ENCODE results near the gene SAMD4A. TPM values are rescaled to one million over a fixed set of nuclear protein-coding genes. Genes with fewer than 3 reads are reported as not detected.

The SAMD4A gene
- total and polyA plus RNA-seq, 7 experiments from 2014 or later = 0.73 to 5.7 (median 1.7) TPM; not detected in 2

- Histone ChIP-seq H3K27ac (ENCODE audit: low read depth, low read length) (no peak overlapping the region), H3K9me3 (ENCODE audit: control insufficient read depth in 2 of 3, low read length in 3 of 3) (no peaks in the 10 kb centered on the region), H3K27me3 (ENCODE audit: control insufficient read depth in 2 of 2, insufficient read depth in 2 of 2, low read length in 2 of 2) (no peaks in the 10 kb centered on the region), H3K36me3 (ENCODE audit: control insufficient read depth in 2 of 3, insufficient read depth in 3 of 3, low read length in 3 of 3) (no peaks in the 10 kb centered on the region), H3K4me3 (ENCODE audit: low read length) (no peak overlapping the region), H3K4me1 (ENCODE audit: control insufficient read depth in 2 of 2, insufficient read depth in 2 of 2, low read length in 2 of 2) (peaks cover 0 to 15% of the 10 kb centered on the region in 2 donors)
- H3K27ac Mint-ChIP-seq = no peak overlapping the region
- POLR2A ChIA-PET = no interaction called here
- no peaks in the 10 kb centered on the region for H3K36me3 Mint-ChIP-seq
- CTCF ChIA-PET = interaction anchor here (0.8 kb wide), 1 partner anchor 206 kb away, joined by 3 read pairs; no protein-coding TSS in a partner anchor
- H3K9me3 Mint-ChIP-seq = no peaks in the 10 kb centered on the region
- intact Hi-C loops (cut with micrococcal nuclease) = loop anchor here (5.0 kb wide), 5 partner anchors 78 to 392 kb away; partner anchors contain the start of gene GMFB (in 1 of the 2)
- H3K4me1 Mint-ChIP-seq = peaks cover 13 to 24% (median 17%) of the 10 kb centered on the region in 7 donors
- no peak overlapping the region for H3K4me3 Mint-ChIP-seq
- ATAC-seq (no peak), DNase-seq (no peak)
- H3K27me3 Mint-ChIP-seq = peaks cover 0 to 23% (median 11%) of the 10 kb centered on the region in 5 donors
Observed at GRCh38 chr14:54769951-54770863, 203.3 kb downstream of the SAMD4A start.

- Histone ChIP-seq H3K27me3 (ENCODE audit: control insufficient read depth in 2 of 2, insufficient read depth in 2 of 2, low read length in 2 of 2) (no peaks in the 10 kb centered on the region), H3K36me3 (ENCODE audit: control insufficient read depth in 2 of 3, insufficient read depth in 3 of 3, low read length in 3 of 3) (no peaks in the 10 kb centered on the region), H3K9me3 (ENCODE audit: control insufficient read depth in 2 of 3, low read length in 3 of 3) (no peaks in the 10 kb centered on the region), H3K27ac (ENCODE audit: low read depth, low read length) (no peak overlapping the region), H3K4me3 (ENCODE audit: low read length) (no peak overlapping the region), H3K4me1 (ENCODE audit: control insufficient read depth in 2 of 2, insufficient read depth in 2 of 2, low read length in 2 of 2) (peaks cover 3 to 22% of the 10 kb centered on the region in 2 donors)
- POLR2A ChIA-PET = no interaction called here
- CTCF ChIA-PET = interaction anchor here (0.5 to 6.8 kb wide), 2 partner anchors 15 to 206 kb away, joined by 4 to 113 read pairs; partner anchors contain the start of gene SAMD4A
- H3K9me3 Mint-ChIP-seq = no peaks in the 10 kb centered on the region
- no peak for ATAC-seq
- no peak overlapping the region for H3K4me3 Mint-ChIP-seq
- H3K27ac Mint-ChIP-seq = no peak overlapping the region
- no peaks in the 10 kb centered on the region for H3K36me3 Mint-ChIP-seq
- intact Hi-C loops (cut with micrococcal nuclease) = loop anchor here (2.0 to 5.0 kb wide), 7 partner anchors 79 to 391 kb away; partner anchors contain the start of genes GMFB (in 2 of the 2) and CDKN3 (in 1 of the 2)
- H3K27me3 Mint-ChIP-seq = peaks cover 0 to 26% (median 8%) of the 10 kb centered on the region in 5 donors
- no peak for DNase-seq
- H3K4me1 Mint-ChIP-seq = peaks cover 15 to 30% (median 19%) of the 10 kb centered on the region in 7 donors
Observed at GRCh38 chr14:54771411-54772027, 204.6 kb downstream of the SAMD4A start.

- H3K4me1 ChIP-seq (ENCODE audit: control insufficient read depth in 2 of 2, insufficient read depth in 2 of 2, low read length in 2 of 2) = peaks cover 4 to 27% of the 10 kb centered on the region in 2 donors
- H3K9me3 Mint-ChIP-seq = no peaks in the 10 kb centered on the region
- no peaks in the 10 kb centered on the region for H3K36me3 Mint-ChIP-seq
- H3K27ac ChIP-seq (ENCODE audit: low read depth, low read length) = no peak overlapping the region
- intact Hi-C loops (cut with micrococcal nuclease) = loop anchor here (2.0 to 5.0 kb wide), 7 partner anchors 80 to 390 kb away; partner anchors contain the start of genes GMFB (in 2 of the 2) and CDKN3 (in 1 of the 2)
- POLR2A ChIA-PET = interaction anchor here (3.5 kb wide), 1 partner anchor 206 kb away, joined by 12 read pairs; the partner anchor contains the start of gene SAMD4A
- H3K9me3 ChIP-seq (ENCODE audit: control insufficient read depth in 2 of 3, low read length in 3 of 3) = no peaks in the 10 kb centered on the region
- peak overlapping the region in 2 of 9 donors; percentile 61 to 88 for H3K27ac Mint-ChIP-seq
- H3K27me3 ChIP-seq (ENCODE audit: control insufficient read depth in 2 of 2, insufficient read depth in 2 of 2, low read length in 2 of 2) = no peaks in the 10 kb centered on the region
- H3K4me3 ChIP-seq (ENCODE audit: low read length) = no peak overlapping the region
- peaks cover 19 to 38% (median 23%) of the 10 kb centered on the region in 7 donors for H3K4me1 Mint-ChIP-seq
- H3K36me3 ChIP-seq (ENCODE audit: control insufficient read depth in 2 of 3, insufficient read depth in 3 of 3, low read length in 3 of 3) = no peaks in the 10 kb centered on the region
- DNase-seq = no peak
- H3K27me3 Mint-ChIP-seq = peaks cover 0 to 31% (median 8%) of the 10 kb centered on the region in 5 donors
- CTCF ChIA-PET = interaction anchor here (0.6 to 6.8 kb wide), 4 partner anchors 135 to 466 kb away, joined by 3 to 113 read pairs (median 3); partner anchors contain the start of gene SAMD4A
- ATAC-seq = no peak
- peak overlapping the region in 1 of 10 donors; percentile 75 for H3K4me3 Mint-ChIP-seq
Observed at GRCh38 chr14:54772451-54772881, 205.5 kb downstream of the SAMD4A start.

GRCh38 chr14:54773171-54774006 is 206.5 kb downstream of the SAMD4A start:
- H3K27me3 Mint-ChIP-seq = peaks cover 0 to 31% (median 10%) of the 10 kb centered on the region in 5 donors
- intact Hi-C loops (cut with micrococcal nuclease) = loop anchor here (1.0 to 5.0 kb wide), 16 partner anchors 16 to 389 kb away; partner anchors contain the start of genes CGRRF1 (in 2 of the 2), CNIH1 (in 2 of the 2), GMFB (in 2 of the 2) and CDKN3 (in 1 of the 2)
- peak; percentile 78 for ATAC-seq

GRCh38 chr14:54774824-54775223 is 207.9 kb downstream of the SAMD4A start:
- Histone ChIP-seq H3K27me3 (ENCODE audit: control insufficient read depth in 2 of 2, insufficient read depth in 2 of 2, low read length in 2 of 2) (no peaks in the 10 kb centered on the region), H3K4me1 (ENCODE audit: control insufficient read depth in 2 of 2, insufficient read depth in 2 of 2, low read length in 2 of 2) (peaks cover 4 to 27% of the 10 kb centered on the region in 2 donors), H3K4me3 (ENCODE audit: low read length) (no peak overlapping the region), H3K36me3 (ENCODE audit: control insufficient read depth in 2 of 3, insufficient read depth in 3 of 3, low read length in 3 of 3) (no peaks in the 10 kb centered on the region), H3K27ac (ENCODE audit: low read depth, low read length) (no peak overlapping the region), H3K9me3 (ENCODE audit: control insufficient read depth in 2 of 3, low read length in 3 of 3) (no peaks in the 10 kb centered on the region)
- no peak overlapping the region for H3K27ac Mint-ChIP-seq
- H3K36me3 Mint-ChIP-seq = no peaks in the 10 kb centered on the region
- no peaks in the 10 kb centered on the region for H3K9me3 Mint-ChIP-seq
- H3K27me3 Mint-ChIP-seq = peaks cover 0 to 21% (median 10%) of the 10 kb centered on the region in 5 donors
- ChIA-PET CTCF (interaction anchor here (0.7 to 6.8 kb wide), 11 partner anchors 9 to 285 kb away, joined by 3 to 113 read pairs (median 4); partner anchors contain the start of gene SAMD4A), POLR2A (interaction anchor here (3.5 kb wide), 1 partner anchor 209 kb away, joined by 12 read pairs; the partner anchor contains the start of gene SAMD4A)
- no peak for DNase-seq
- H3K4me3 Mint-ChIP-seq = no peak overlapping the region
- peaks cover 19 to 42% (median 23%) of the 10 kb centered on the region in 7 donors for H3K4me1 Mint-ChIP-seq
- intact Hi-C loops (cut with micrococcal nuclease) = loop anchor here (1.0 to 5.0 kb wide), 11 partner anchors 83 to 387 kb away; partner anchors contain the start of genes CNIH1 (in 2 of the 2), CGRRF1 (in 1 of the 2) and GMFB (in 1 of the 2)
- no peak for ATAC-seq

More at GRCh38 chr14:54773171-54774006, 206.5 kb downstream of the SAMD4A start:
- Histone ChIP-seq H3K27ac (ENCODE audit: low read depth, low read length) (peak overlapping the region; percentile 14), H3K4me1 (ENCODE audit: control insufficient read depth in 2 of 2, insufficient read depth in 2 of 2, low read length in 2 of 2) (peaks cover 4 to 27% of the 10 kb centered on the region in 2 donors), H3K36me3 (ENCODE audit: control insufficient read depth in 2 of 3, insufficient read depth in 3 of 3, low read length in 3 of 3) (no peaks in the 10 kb centered on the region), H3K9me3 (ENCODE audit: control insufficient read depth in 2 of 3, low read length in 3 of 3) (no peaks in the 10 kb centered on the region), H3K4me3 (ENCODE audit: low read length) (peak overlapping the region; percentile 14), H3K27me3 (ENCODE audit: control insufficient read depth in 2 of 2, insufficient read depth in 2 of 2, low read length in 2 of 2) (no peaks in the 10 kb centered on the region)
- CTCF ChIA-PET = interaction anchor here (0.5 to 6.8 kb wide), 26 partner anchors 8 to 1849 kb away, joined by 3 to 113 read pairs (median 3); partner anchors contain the start of gene SAMD4A
- Mint-ChIP-seq H3K36me3 (no peaks in the 10 kb centered on the region), H3K9me3 (no peaks in the 10 kb centered on the region), H3K27ac (peak overlapping the region; percentile 24 to 88 (median 77)), H3K4me3 (peak overlapping the region in 9 of 10 donors; percentile 15 to 80 (median 71)), H3K4me1 (peaks cover 19 to 42% (median 23%) of the 10 kb centered on the region in 7 donors)
- POLR2A ChIA-PET = interaction anchor here (1.6 to 3.5 kb wide), 2 partner anchors 207 to 209 kb away, joined by 5 to 12 read pairs; partner anchors contain the start of gene SAMD4A
- peak; percentile 21 to 83 (median 58) for DNase-seq
